ENCODE results near the gene ESPNL. TPM values are rescaled to one million over a fixed set of nuclear protein-coding genes. Genes with fewer than 3 reads are reported as not detected.

ESPNL gene
- total RNA-seq, 2 donors from 2014 or later: 0.35 TPM; not detected in 1

DNA sequence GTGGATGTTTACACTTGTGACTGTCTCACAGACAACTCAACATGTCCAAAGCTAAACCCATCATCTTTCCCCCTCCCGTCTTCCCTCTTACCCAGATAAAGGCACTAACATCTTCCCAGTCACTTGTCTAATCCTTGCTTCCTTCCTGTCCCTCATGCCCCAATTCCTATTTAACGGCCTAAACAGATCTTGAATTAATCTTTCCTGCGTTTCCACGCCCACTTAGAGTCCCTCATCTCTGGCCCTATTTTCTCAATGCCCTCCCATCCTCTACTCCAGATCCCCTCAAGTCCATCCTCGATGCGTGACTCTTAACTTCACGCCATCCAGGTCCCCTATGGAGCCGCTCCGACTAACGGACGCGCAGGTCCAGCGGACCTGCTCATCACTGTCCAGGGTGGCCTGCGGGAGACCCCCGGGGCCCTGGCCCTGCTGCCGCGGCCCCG is 40.0 kb upstream of the ESPNL start:
- TF ChIP-seq, protein P1, sequence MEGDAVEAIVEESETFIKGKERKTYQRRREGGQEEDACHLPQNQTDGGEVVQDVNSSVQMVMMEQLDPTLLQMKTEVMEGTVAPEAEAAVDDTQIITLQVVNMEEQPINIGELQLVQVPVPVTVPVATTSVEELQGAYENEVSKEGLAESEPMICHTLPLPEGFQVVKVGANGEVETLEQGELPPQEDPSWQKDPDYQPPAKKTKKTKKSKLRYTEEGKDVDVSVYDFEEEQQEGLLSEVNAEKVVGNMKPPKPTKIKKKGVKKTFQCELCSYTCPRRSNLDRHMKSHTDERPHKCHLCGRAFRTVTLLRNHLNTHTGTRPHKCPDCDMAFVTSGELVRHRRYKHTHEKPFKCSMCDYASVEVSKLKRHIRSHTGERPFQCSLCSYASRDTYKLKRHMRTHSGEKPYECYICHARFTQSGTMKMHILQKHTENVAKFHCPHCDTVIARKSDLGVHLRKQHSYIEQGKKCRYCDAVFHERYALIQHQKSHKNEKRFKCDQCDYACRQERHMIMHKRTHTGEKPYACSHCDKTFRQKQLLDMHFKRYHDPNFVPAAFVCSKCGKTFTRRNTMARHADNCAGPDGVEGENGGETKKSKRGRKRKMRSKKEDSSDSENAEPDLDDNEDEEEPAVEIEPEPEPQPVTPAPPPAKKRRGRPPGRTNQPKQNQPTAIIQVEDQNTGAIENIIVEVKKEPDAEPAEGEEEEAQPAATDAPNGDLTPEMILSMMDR (IDR thresholded peaks at IDR 0.05): no peak
- H3K4me3 ChIP-seq: peak overlapping the region; percentile 80
- no peaks in the 10 kb centered on the region for H3K9me3 ChIP-seq
- ATAC-seq (ENCODE audit: insufficient number of reproducible peaks, low FRiP score, low read depth): no peak
- H3K27ac ChIP-seq: peak overlapping the region; percentile 83 to 92
- H3K36me3 ChIP-seq: no peaks in the 10 kb centered on the region
- no peak for DNase-seq (ENCODE audit: low spot score)
- H3K4me1 ChIP-seq (ENCODE audit: control insufficient read depth in 1 of 2, low read depth in 2 of 2): peaks cover 6 to 20% of the 10 kb centered on the region in 2 donors
- no peaks in the 10 kb centered on the region for H3K27me3 ChIP-seq (replicated peaks; ENCODE audit: insufficient read depth)

DNA sequence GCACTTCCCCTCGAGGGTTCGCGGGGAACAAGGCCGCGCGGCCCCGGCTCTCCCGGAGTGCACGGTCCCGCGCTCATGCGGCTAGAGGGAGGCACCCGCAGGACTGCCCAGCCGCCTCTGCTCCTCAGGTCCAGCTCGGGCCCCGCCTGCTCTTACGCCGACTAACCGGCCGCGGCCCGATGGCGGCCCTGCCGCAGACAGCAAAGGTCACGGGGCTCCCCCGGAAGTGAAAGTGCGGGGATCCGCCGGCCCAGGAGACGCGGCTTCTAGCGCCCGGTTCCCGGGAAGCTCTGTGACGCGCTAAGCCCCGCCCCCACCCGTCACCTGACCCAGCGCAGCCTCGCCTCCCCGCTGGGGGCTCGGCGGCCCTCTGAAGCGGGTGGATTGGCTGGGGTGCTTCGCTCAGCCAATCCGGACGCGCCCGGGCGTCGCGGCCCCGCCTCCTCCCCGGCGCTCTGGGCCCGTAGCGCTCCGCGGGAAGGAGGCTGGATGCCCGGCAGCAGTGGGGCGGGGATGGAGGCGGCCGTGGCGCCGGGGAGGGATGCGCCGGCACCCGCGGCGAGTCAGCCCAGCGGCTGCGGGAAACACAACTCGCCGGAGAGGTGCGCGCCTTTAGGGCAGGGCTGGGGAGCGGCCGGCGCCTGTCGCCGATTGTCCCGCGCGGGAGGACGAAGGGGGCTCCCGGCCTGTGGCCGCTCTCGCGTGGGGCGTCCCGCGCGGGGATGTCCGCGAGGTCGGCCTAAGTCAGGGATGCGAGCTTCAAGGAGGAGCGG is 39.4 kb upstream of the ESPNL start, which contains the start of gene SCLY:
SCLY (plus strand) TSS at position 460 of the 773 bp plus-strand sequence; CDS start at position 514, 54 bp downstream.
- Histone ChIP-seq H3K4me1 (ENCODE audit: control insufficient read depth in 1 of 2, low read depth in 2 of 2) (peaks cover 6 to 20% of the 10 kb centered on the region in 2 donors), H3K4me3 (peak within 1 kb of the TSS; percentile 80), H3K36me3 (no peaks in the 10 kb centered on the region), H3K27me3 (replicated peaks; ENCODE audit: insufficient read depth) (no peaks in the 10 kb centered on the region), H3K27ac (peak within 1 kb of the TSS; percentile 83 to 92), H3K9me3 (no peaks in the 10 kb centered on the region)
- ATAC-seq (ENCODE audit: insufficient number of reproducible peaks, low FRiP score, low read depth): peak; percentile 93
- TF ChIP-seq, protein P1 (IDR thresholded peaks at IDR 0.05): no peak
- DNase-seq (ENCODE audit: low spot score): peak; percentile 84

GRCh38 chr2:238061315-238062202 is 38.6 kb upstream of the ESPNL start:
- Histone ChIP-seq H3K36me3 (no peaks in the 10 kb centered on the region), H3K27me3 (replicated peaks; ENCODE audit: insufficient read depth) (no peaks in the 10 kb centered on the region), H3K9me3 (no peaks in the 10 kb centered on the region), H3K27ac (peak overlapping the region; percentile 61 to 70), H3K4me1 (ENCODE audit: control insufficient read depth in 1 of 2, low read depth in 2 of 2) (peaks cover 6 to 20% of the 10 kb centered on the region in 2 donors), H3K4me3 (peak overlapping the region; percentile 80)
- ATAC-seq (ENCODE audit: insufficient number of reproducible peaks, low FRiP score, low read depth) (no peak), DNase-seq (ENCODE audit: low spot score) (no peak)
- TF ChIP-seq, protein P1 (IDR thresholded peaks at IDR 0.05): peak; percentile 18

- H3K4me1 ChIP-seq (ENCODE audit: control insufficient read depth in 1 of 2, low read depth in 2 of 2): peaks cover 6 to 20% of the 10 kb centered on the region in 2 donors
- DNase-seq (ENCODE audit: low spot score) (no peak), ATAC-seq (ENCODE audit: insufficient number of reproducible peaks, low FRiP score, low read depth) (no peak)
- TF ChIP-seq, protein P1 (IDR thresholded peaks at IDR 0.05): no peak
- no peak overlapping the region for H3K27ac ChIP-seq
- H3K9me3 ChIP-seq: no peaks in the 10 kb centered on the region
- no peaks in the 10 kb centered on the region for H3K27me3 ChIP-seq (replicated peaks; ENCODE audit: insufficient read depth)
- no peak overlapping the region for H3K4me3 ChIP-seq
- H3K36me3 ChIP-seq: no peaks in the 10 kb centered on the region
Measured at GRCh38 chr2:238063414-238064189, 36.5 kb upstream of the ESPNL start.
